GM18526 (cell line): ENCODE results near the gene PEX14.

Experiments used
- POLR2A ChIP-seq: IDR thresholded peaks from 3 replicates; pipeline ENCODE4 v1.6.1; 2011; ENCODE audit not compliant: insufficient read length; ENCODE audit errors: extremely low read depth

Gene PEX14

GRCh38 chr1:10631811-10632593, 157.3 kb downstream of the PEX14 start:
- TF ChIP-seq POLR2A, result no peak

- no peak for TF ChIP-seq POLR2A
Measured at GRCh38 chr1:10632691-10633090, 157.9 kb downstream of the PEX14 start.

- TF ChIP-seq POLR2A, result no peak
Measured at GRCh38 chr1:10633416-10633815, 158.7 kb downstream of the PEX14 start.

GRCh38 chr1:10634075-10634427, 159.3 kb downstream of the PEX14 start:
- TF ChIP-seq POLR2A, result no peak

GRCh38 chr1:10634428-10635084, 159.8 kb downstream of the PEX14 start:
- TF ChIP-seq POLR2A, result no peak

- TF ChIP-seq POLR2A, result no peak
Measured at GRCh38 chr1:10635085-10635896, 160.5 kb downstream of the PEX14 start.

GRCh38 chr1:10635992-10636391, 161.2 kb downstream of the PEX14 start:
- no peak for TF ChIP-seq POLR2A

GRCh38 chr1:10637400-10637799, 162.7 kb downstream of the PEX14 start:
- no peak for TF ChIP-seq POLR2A

GRCh38 chr1:10637834-10638558, 163.2 kb downstream of the PEX14 start:
- TF ChIP-seq POLR2A, result no peak

- no peak for TF ChIP-seq POLR2A
Measured at GRCh38 chr1:10638559-10639005, 163.8 kb downstream of the PEX14 start.

GRCh38 chr1:10639011-10639774, 164.4 kb downstream of the PEX14 start:
- no peak for TF ChIP-seq POLR2A

- no peak for TF ChIP-seq POLR2A
Measured at GRCh38 chr1:10639775-10640578, 165.2 kb downstream of the PEX14 start.

- no peak for TF ChIP-seq POLR2A
Measured at GRCh38 chr1:10640843-10641553, 166.2 kb downstream of the PEX14 start.
